GM10266 (cell line): ENCODE data around the gene SP8.
"Not testable (repeated sequence)": the region's sequence is repeated elsewhere in the genome, so short reads cannot be mapped to it uniquely, and the experiment has no call there.

Source experiments
- DNase-seq: peaks from one replicate; pipeline ENCODE4 v3.0.0; 2012; ENCODE audit errors: extremely low spot score
- CTCF ChIP-seq: IDR thresholded peaks from 2 replicates; pipeline ENCODE4 v1.5.1; 2012; ENCODE audit warnings: mild to moderate bottlenecking, low read depth; ENCODE audit not compliant: control insufficient read depth, insufficient read depth; ENCODE audit errors: missing control alignments

The SP8 gene

GRCh38 chr7:20827172-20827571 is 40.5 kb upstream of the SP8 start:
- DNase-seq: no peak
- TF ChIP-seq CTCF: no peak

- DNase-seq: no peak
- no peak for TF ChIP-seq CTCF
Measured at GRCh38 chr7:20826243-20826642, 39.6 kb upstream of the SP8 start.

- DNase-seq: no peak
- no peak for TF ChIP-seq CTCF
Measured at GRCh38 chr7:20825555-20825954, 38.9 kb upstream of the SP8 start.

- DNase-seq: not testable (repeated sequence)
Measured at GRCh38 chr7:20821390-20821789, 34.7 kb upstream of the SP8 start.

- DNase-seq: no peak
- TF ChIP-seq CTCF: no peak
Measured at GRCh38 chr7:20816372-20816959, 29.8 kb upstream of the SP8 start.

- TF ChIP-seq CTCF: no peak
Measured at GRCh38 chr7:20804345-20804744, 17.7 kb upstream of the SP8 start.

GRCh38 chr7:20799566-20800366 is 13.1 kb upstream of the SP8 start:
- TF ChIP-seq CTCF: no peak
- DNase-seq: no peak

More at GRCh38 chr7:20804345-20804744, 17.7 kb upstream of the SP8 start:
- DNase-seq: no peak
